HEK293T (cell line): Measurements from ENCODE around the gene PBXIP1.

Source experiments
- ARNT ChIP-seq: fragments of 450-650 bp; IDR thresholded peaks from 2 replicates; pipeline ENCODE4 v1.6.1; 2017; ENCODE audit warnings: mild to moderate bottlenecking
- ELF4 ChIP-seq: fragments of 450-650 bp; IDR thresholded peaks from 2 replicates; pipeline ENCODE4 v1.6.1; 2017; ENCODE audit warnings: antibody characterized with exemption
- FOXK2 ChIP-seq: fragments of 450-650 bp; IDR thresholded peaks from 2 replicates; pipeline ENCODE4 v1.6.1; 2016; ENCODE audit warnings: mild to moderate bottlenecking
- FOXM1 ChIP-seq: fragments of 450-650 bp; IDR thresholded peaks from 2 replicates; pipeline ENCODE4 v1.6.1; 2017; ENCODE audit warnings: mild to moderate bottlenecking, borderline replicate concordance
- HDGF ChIP-seq: fragments of 450-650 bp; IDR thresholded peaks from 2 replicates; pipeline ENCODE4 v1.6.1; 2017; ENCODE audit warnings: antibody characterized with exemption, borderline replicate concordance
- NFRKB ChIP-seq: fragments of 450-650 bp; IDR thresholded peaks from 2 replicates; pipeline ENCODE4 v1.6.1; 2016; ENCODE audit warnings: mild to moderate bottlenecking, moderate library complexity
- SP1 ChIP-seq: fragments of 450-650 bp; IDR thresholded peaks from 2 replicates; pipeline ENCODE4 v1.6.1; 2017
- TARDBP ChIP-seq: fragments of 450-650 bp; IDR thresholded peaks from 2 replicates; pipeline ENCODE4 v1.6.1; 2016
- ZNF384 ChIP-seq: fragments of 450-650 bp; IDR thresholded peaks from 2 replicates; pipeline ENCODE4 v1.6.1; 2016
- TF ChIP-seq, protein P1 (sequence below): fragments of 450-650 bp; IDR thresholded peaks from 2 replicates; pipeline ENCODE4 v1.6.1; 2016

DNA sequence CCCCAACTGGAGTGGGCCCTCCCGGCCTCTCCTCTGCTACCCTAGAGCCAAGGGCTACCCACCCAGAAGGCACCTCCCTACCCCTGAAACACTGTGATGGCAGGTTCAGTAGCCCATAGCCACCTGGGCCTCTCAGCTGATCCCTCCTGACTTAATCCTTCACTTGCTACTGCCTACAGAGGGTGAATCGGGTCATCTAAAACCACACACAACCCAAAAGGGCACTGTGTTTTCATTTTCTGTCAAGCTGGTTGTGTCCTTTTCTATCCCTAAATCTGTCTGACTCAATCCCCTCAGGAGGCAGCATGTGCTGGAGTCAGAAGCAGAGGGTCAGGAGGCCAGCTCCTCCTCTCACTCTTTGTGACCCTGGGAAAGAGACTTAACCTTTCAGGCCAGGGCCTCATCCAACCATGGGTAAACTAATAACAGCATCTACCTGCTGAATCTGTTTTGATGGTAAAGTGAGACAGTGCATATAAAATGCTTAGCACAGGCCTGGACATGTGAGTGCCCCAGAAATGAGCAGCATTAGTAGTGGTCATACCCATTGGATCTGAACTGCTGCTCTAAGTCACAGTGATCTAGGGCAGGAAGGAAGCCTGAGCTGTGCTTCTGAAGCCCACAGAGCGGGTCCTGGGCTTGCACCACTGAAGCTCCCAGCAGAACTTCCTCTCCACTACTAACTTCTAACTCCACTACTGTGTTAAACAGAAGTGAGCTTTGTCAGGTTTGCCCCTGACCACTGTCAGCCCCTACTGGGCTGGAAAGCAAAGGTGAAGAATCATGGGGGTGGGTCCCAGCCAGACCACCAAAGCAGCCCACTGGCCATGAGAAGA, 30.3 kb downstream of the PBXIP1 start:
- no peak for TF ChIP-seq ARNT
- TF ChIP-seq NFRKB = no peak
- TF ChIP-seq, protein P1, sequence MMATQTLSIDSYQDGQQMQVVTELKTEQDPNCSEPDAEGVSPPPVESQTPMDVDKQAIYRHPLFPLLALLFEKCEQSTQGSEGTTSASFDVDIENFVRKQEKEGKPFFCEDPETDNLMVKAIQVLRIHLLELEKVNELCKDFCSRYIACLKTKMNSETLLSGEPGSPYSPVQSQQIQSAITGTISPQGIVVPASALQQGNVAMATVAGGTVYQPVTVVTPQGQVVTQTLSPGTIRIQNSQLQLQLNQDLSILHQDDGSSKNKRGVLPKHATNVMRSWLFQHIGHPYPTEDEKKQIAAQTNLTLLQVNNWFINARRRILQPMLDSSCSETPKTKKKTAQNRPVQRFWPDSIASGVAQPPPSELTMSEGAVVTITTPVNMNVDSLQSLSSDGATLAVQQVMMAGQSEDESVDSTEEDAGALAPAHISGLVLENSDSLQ = no peak
- no peak for TF ChIP-seq FOXM1
- TF ChIP-seq HDGF = no peak
- no peak for TF ChIP-seq ELF4
- no peak for TF ChIP-seq SP1
- no peak for TF ChIP-seq TARDBP
- no peak for TF ChIP-seq ZNF384
- no peak for TF ChIP-seq FOXK2
